Medulla oblongata (tissue), 1 donor: ENCODE measurements around the gene HNRNPC.
"Not testable (repeated sequence)": the region's sequence is repeated elsewhere in the genome, so short reads cannot be mapped to it uniquely, and the experiment has no call there.

Experiments
- DNase-seq: peaks from one replicate; pipeline ENCODE4 v3.0.0-alpha.2; 2015; ENCODE audit errors: extremely low spot score

The HNRNPC gene

GRCh38 chr14:21268617-21269251 is 508 bp downstream of the HNRNPC start:
- peak; percentile 61 for DNase-seq

DNA sequence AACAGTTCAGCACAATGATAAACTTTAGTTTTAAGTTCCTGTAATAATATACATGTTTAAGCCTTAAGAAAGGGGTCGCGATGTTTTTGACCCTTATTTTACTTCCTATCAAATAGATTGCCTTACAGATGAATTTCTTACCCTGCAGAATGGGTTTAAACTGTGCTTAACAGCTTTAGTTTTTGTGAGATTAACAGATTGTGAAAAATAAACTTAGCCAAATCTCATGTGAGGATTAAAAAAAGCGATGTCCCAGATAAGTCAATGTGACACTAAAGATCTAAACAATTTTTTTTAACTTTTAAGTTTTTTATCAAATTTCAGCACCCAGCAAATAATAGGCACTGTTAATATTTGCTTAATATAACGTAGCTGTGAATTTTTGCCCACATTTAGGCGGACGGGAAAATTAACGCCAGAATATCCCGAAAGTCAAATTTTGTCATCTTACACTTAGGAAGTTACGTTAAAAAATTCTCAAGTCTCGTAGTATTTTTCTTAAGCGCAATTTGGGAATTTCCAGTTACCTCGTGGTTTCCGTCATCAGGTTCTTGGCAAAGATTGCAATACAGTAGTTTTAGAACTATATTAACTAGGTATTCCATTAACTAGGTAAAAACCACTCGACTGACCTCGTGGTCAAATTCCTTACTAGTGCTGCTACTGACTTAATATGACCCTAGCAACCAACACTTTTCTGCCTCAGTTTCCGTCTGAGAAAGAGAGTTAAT is 1.2 kb downstream of the HNRNPC start:
- DNase-seq, result peak; percentile 20

GRCh38 chr14:21267431-21267845 is 1.8 kb downstream of the HNRNPC start:
- DNase-seq, result no peak

DNA sequence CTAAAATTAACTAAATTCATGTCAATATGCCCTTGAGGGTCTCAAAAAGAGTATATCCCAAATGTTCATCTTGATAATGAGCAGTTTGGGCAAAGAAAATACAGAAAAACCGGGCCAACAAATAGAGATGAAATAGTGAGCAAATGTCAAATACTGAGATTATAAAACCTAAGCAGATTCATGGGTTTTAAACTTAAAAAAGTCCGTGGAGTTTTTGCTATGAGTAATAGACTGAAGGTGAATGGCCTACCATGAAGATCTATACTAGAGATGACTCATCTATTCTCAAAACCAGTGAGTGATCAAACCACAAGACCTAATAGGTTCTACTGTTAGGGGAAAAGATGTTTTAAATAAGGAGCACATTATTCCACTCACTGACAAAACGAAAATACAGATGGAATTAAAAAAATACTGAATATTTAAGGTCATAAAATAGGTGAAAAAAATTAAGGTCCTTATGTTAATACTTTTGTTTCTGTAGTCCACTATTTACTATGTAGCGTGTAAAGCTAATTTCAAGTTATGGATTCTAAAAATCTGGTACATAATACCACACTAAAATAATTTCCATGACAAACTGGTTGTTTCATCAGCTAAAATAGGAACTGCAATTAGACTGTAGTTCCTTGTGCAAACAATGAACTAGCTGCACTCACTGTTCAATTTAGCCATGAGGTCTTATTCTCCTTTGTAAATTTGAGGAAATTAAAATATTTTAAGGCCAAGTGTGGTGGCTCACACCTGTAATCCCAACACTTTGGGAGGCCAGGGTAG is 5.0 kb downstream of the HNRNPC start:
- DNase-seq, result no peak

DNA sequence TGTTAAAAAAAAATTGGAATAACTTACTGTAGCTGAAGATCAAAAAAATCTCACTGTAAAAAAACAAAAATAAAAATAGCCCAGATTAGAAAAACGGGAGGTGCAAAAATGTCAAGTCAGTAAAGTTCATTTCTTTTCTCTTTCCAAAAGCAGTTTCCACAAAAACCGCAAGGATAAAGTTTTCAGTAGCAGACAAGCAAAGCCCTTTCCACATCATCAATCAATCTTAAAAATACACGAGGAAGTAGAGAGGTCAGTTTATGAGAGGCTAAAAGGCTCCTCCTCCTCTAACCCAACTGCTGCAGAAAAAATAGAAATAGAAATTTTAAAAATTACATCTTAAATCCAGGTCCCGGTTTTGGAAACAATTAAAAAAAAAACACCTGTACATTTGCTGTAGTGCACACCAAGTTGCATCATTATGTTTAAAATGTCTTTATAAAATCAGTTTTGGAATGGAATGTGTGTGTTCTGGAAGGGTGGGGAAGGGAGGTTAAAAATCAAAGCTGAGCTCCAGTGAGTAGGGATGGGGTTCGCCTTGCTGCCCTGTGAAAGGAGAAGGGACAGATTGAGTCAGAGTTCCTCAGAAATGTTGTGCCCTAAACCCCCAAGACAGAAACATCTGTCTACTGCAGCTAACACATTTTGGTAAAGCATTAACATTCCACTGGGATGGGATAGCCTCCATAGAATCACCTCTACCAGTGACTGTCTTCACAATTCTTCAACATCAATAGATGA is 5.8 kb downstream of the HNRNPC start:
- no peak for DNase-seq

GRCh38 chr14:21262410-21262809 is 6.8 kb downstream of the HNRNPC start:
- no peak for DNase-seq

- DNase-seq, result no peak
Observed at GRCh38 chr14:21261824-21262223, 7.4 kb downstream of the HNRNPC start.

GRCh38 chr14:21258889-21259787 is 10.1 kb downstream of the HNRNPC start:
- no peak for DNase-seq

- DNase-seq, result no peak
Observed at GRCh38 chr14:21258005-21258888, 11.0 kb downstream of the HNRNPC start.

DNA sequence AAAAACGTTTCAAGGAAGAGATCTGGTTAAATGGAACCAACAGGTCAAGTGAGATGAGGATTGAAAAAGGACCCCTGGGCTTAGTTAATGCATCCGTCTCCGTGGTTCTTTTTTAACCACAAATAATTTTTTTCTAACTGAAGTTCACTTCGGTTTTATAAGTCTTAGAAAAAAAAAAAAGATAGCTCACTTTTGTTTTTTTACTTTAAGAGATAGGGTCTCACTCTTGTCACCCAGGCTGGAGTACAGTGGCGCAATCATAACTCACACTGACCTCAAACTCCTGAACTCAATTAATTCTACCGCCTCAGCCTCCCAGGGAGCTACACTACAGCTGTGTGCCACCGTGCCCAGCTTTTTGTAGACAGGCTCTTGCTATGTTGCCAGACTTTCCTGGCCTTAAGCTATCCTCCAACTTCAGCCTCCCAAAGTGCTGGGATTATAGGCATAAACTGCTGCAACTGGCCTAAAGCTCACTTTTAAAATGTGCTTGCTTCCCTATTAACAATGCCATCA is 11.8 kb downstream of the HNRNPC start:
- DNase-seq, result no peak

GRCh38 chr14:21256539-21257393 is 12.5 kb downstream of the HNRNPC start:
- DNase-seq, result no peak

DNA sequence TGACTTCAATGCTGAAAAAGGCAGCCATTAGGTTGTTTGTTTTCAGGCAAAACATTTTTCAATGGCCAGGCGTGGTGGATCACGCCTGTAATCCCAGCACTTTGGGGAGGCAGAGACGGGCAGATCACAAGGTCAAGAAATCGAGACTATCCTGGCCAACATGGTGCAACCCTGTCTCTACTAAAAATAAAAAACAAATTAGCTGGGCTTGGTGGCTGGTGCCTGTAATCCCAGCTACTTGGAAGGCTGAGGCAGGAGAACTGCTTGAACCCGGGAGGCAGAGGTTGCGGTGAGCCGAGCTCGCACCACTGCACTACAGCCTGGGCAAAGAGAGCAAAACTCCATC is 13.2 kb downstream of the HNRNPC start:
- not testable (repeated sequence) for DNase-seq

- no peak for DNase-seq
Observed at GRCh38 chr14:21255385-21256101, 13.7 kb downstream of the HNRNPC start.

- DNase-seq, result no peak
Observed at GRCh38 chr14:21252149-21252548, 17.1 kb downstream of the HNRNPC start.

DNA sequence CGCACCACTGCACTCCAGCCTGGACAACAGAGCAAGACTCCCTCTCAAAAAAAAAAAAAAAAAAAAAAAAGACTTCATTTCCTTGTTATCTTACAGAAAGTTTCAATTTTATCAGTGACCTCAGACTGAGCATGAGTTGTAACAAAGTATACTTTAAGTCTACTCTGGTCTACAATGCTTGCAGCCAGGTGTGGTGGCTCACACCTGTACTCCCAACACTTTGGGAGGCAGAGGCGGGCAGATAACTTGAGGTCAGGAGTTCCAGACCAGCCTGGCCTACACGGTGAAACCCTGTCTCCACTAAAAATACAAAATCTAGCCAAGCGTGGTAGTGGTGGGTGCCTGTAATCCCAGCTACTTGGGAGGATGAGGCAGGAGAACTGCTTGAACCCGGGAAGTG is 18.0 kb downstream of the HNRNPC start:
- no peak for DNase-seq

- no peak for DNase-seq
Observed at GRCh38 chr14:21248739-21249411, 20.4 kb downstream of the HNRNPC start.

GRCh38 chr14:21248338-21248737 is 20.9 kb downstream of the HNRNPC start:
- DNase-seq, result no peak

GRCh38 chr14:21245813-21246212 is 23.4 kb downstream of the HNRNPC start:
- DNase-seq, result no peak
